Endothelial cell (in vitro differentiated cells): ENCODE data around the gene ITM2B. TPM values are rescaled to one million over a fixed set of nuclear protein-coding genes. Genes with fewer than 3 reads are reported as not detected.

Experiments used
- DNase-seq: peaks from one replicate; pipeline ENCODE4 v3.0.0; 2021; ENCODE audit warnings: low spot score
- H3K27ac Mint-ChIP-seq: one replicate; pipeline ENCODE4 v1.8.0; 2021; ENCODE audit warnings: mixed read lengths, inconsistent platforms; ENCODE audit not compliant: unreplicated experiment
- H3K27me3 Mint-ChIP-seq: one replicate; pipeline ENCODE4 v1.8.0; 2021; ENCODE audit warnings: mild to moderate bottlenecking, moderate library complexity, mixed read lengths, inconsistent platforms; ENCODE audit not compliant: unreplicated experiment
- H3K36me3 Mint-ChIP-seq: one replicate; pipeline ENCODE4 v1.8.0; 2021; ENCODE audit warnings: mild to moderate bottlenecking, low read depth, mixed read lengths, inconsistent platforms; ENCODE audit not compliant: unreplicated experiment
- H3K4me1 Mint-ChIP-seq: one replicate; pipeline ENCODE4 v1.8.0; 2021; ENCODE audit warnings: mild to moderate bottlenecking, mixed read lengths, inconsistent platforms; ENCODE audit not compliant: unreplicated experiment
- H3K4me3 Mint-ChIP-seq: one replicate; pipeline ENCODE4 v1.8.0; 2021; ENCODE audit warnings: mild to moderate bottlenecking, mixed read lengths, inconsistent platforms; ENCODE audit not compliant: unreplicated experiment
- H3K9me3 Mint-ChIP-seq: one replicate; pipeline ENCODE4 v1.8.0; 2021; ENCODE audit warnings: mixed read lengths, inconsistent platforms; ENCODE audit not compliant: unreplicated experiment
- total RNA-seq: library from RNA; stranded (reverse); fragmentation: NEBNext Ultra II Directional; extraction: Animal tissue kit (Norgen Biotek cat#: 25700); gene quantifications from one replicate; pipeline ENCODE4 v1.2.1, GENCODE V29; 2021; ENCODE audit not compliant: unreplicated experiment
- TF ChIP-seq, protein P1 (sequence below): fragments of 200-600 bp; sonication (generic); IDR thresholded peaks from one replicate; pipeline ENCODE4 v1.5.0; 2021; ENCODE audit warnings: antibody characterized with exemption; ENCODE audit not compliant: unreplicated experiment

The ITM2B gene
- total RNA-seq, 1 donor from 2014 or later: 448 TPM

DNA sequence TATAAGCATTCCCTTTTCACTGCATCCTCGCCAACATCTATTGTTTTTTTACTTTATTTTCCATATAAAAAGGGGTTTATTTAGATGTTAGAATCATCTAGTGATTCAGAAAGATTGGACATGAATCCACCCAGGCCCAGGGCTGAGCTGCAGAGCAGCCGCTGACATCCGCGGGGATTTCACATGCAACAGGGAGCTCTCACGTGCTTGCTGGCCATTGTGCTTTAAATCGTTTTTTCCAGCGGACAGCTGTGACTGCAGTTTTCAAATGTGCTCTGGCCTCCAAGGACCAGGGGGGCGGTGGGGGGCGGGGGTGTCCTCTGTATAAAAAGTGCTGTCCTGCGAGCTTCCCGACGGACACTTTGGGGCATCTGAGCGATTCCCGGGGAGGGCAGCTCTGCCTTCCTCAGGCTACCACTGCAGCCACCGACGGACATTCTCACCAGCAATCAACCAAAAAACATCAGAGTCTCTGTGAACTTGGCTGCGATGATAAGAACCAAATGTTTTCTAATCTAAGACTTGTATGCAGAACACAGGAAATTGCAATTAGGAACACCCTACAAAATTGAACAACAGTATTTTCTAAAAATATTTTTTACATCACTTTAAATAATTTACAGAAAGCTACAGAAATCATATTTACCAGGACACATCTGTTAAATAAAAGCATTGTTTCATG lies 83.1 kb downstream of the ITM2B start:
- no peaks in the 10 kb centered on the region for H3K9me3 Mint-ChIP-seq
- H3K27me3 Mint-ChIP-seq: peaks cover 12% of the 10 kb centered on the region
- TF ChIP-seq, protein P1, sequence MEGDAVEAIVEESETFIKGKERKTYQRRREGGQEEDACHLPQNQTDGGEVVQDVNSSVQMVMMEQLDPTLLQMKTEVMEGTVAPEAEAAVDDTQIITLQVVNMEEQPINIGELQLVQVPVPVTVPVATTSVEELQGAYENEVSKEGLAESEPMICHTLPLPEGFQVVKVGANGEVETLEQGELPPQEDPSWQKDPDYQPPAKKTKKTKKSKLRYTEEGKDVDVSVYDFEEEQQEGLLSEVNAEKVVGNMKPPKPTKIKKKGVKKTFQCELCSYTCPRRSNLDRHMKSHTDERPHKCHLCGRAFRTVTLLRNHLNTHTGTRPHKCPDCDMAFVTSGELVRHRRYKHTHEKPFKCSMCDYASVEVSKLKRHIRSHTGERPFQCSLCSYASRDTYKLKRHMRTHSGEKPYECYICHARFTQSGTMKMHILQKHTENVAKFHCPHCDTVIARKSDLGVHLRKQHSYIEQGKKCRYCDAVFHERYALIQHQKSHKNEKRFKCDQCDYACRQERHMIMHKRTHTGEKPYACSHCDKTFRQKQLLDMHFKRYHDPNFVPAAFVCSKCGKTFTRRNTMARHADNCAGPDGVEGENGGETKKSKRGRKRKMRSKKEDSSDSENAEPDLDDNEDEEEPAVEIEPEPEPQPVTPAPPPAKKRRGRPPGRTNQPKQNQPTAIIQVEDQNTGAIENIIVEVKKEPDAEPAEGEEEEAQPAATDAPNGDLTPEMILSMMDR: no peak
- H3K4me3 Mint-ChIP-seq: peak overlapping the region; percentile 50
- H3K36me3 Mint-ChIP-seq: peaks cover 46% of the 10 kb centered on the region
- DNase-seq: no peak
- peaks cover 3% of the 10 kb centered on the region for H3K4me1 Mint-ChIP-seq
- H3K27ac Mint-ChIP-seq: no peak overlapping the region

DNA sequence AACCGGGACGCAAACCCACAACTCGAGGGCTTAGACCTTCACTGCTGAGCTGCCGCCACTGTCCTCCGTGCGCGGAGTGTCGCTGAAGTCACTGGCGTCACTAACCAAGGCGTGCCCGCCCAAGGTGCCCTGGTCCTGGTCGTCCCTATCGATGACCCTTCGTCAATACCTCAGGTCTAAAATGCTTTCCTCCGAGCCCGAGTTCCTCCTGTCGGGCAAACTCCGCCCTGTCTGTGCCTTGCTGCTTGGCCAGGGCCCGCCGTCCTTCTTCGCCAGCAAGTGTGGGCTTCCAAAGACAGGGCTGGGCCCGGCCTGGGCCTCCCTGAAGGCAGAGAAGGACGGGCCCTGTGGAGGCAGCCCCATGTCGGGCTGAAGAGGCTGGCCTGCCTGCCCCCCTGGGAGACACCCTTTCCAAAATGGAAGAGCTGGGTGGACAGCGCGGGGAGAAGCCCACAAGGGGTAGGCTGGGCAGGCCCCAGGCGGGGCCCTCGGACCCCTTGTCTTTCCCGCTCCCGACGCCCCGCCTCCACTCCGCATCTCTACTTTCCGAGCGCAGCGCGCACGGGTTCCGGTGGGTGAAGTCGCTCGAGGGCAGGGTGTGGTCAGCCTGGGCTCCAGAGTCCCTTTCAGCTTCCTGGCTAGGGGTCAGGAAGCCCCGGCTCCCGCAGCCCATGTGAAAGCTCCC lies 84.0 kb downstream of the ITM2B start:
- TF ChIP-seq, protein P1: no peak
- Mint-ChIP-seq H3K4me1 (peaks cover 3% of the 10 kb centered on the region), H3K4me3 (peak overlapping the region; percentile 50), H3K9me3 (peaks cover 7% of the 10 kb centered on the region), H3K27me3 (peaks cover 15% of the 10 kb centered on the region), H3K36me3 (peaks cover 54% of the 10 kb centered on the region), H3K27ac (no peak overlapping the region)
- no peak for DNase-seq

DNA sequence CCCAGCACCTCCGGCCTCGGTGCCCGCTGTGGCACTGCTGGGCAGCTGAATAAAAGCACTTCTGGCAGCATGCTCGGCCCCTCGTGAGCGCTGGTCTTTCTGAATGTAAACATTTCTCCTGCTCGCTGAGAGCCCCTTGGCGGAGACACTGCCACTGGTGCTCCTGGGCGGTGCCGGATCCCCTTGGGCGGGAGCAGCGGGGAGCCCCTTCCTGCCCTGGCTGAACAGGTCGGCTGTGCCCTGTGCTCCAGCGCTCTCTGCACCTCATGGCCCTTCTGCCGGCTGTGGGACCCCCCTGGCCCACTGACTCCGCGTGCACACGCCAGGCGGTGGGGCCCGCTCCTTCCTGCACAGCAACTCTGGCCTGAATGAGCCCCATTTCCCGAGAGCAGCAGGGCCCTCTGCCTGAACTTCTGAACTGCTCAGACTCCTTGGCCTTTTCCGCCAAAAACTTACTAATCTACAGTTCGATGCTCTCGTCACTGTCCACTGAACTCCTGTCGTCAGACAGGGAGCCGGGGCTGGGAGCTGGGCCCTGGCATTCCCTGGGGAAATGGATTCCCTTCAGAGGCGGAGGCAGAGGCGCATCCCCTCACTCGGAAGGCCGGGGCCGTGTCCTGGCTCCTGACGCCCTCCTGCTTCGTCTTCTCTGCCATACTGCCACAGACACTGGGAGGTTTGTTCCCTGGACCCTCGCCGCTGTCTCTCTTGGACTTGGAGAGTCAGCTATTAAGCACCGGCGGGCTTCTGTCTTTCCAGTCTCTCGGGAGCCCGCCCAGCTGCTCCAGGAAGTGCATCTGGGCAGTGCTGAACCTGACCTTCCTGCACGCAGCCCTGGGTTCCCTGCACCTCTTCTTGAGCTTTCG lies 84.7 kb downstream of the ITM2B start:
- TF ChIP-seq, protein P1: no peak
- no peak overlapping the region for H3K27ac Mint-ChIP-seq
- H3K4me3 Mint-ChIP-seq: no peak overlapping the region
- DNase-seq: no peak
- peaks cover 60% of the 10 kb centered on the region for H3K36me3 Mint-ChIP-seq
- peaks cover 14% of the 10 kb centered on the region for H3K9me3 Mint-ChIP-seq
- peaks cover 3% of the 10 kb centered on the region for H3K4me1 Mint-ChIP-seq
- peaks cover 16% of the 10 kb centered on the region for H3K27me3 Mint-ChIP-seq

DNA sequence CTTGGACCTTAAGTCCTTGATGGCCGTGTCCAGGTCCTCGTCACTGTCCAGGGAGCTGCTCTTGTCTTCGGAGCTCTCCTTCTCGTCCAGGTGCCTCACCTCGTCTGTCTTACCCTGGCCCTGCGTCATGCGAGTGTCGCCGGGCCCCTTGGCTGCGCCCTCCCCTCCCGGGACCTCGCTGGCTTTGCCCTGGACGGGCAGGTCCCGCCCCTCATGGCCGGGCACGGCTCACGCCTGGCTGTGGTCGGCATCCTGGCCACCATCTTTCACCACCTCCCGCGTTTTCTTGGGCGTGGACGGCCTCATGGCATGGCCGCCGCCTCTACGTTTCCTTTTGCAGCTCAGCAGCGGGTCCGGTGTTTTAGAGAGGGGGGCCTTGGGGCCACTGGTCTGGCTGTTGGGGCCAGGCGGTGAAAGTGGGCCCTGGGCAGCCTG lies 85.4 kb downstream of the ITM2B start:
- no peak overlapping the region for H3K27ac Mint-ChIP-seq
- H3K4me1 Mint-ChIP-seq: peaks cover 3% of the 10 kb centered on the region
- H3K9me3 Mint-ChIP-seq: peaks cover 14% of the 10 kb centered on the region
- H3K36me3 Mint-ChIP-seq: peaks cover 54% of the 10 kb centered on the region
- peaks cover 16% of the 10 kb centered on the region for H3K27me3 Mint-ChIP-seq
- no peak for DNase-seq
- TF ChIP-seq, protein P1: no peak
- H3K4me3 Mint-ChIP-seq: no peak overlapping the region
